Heart right ventricle (tissue), 16 donors: ENCODE data around the gene FGG. TPM values are rescaled to one million over a fixed set of nuclear protein-coding genes. Genes with fewer than 3 reads are reported as not detected.

Experiments
- ATAC-seq, 8 donors: fragments of 200-7000 bp; cut with Tn5 transposase; one replicate each; pipeline ENCODE4 v1.9.1; 2020; ENCODE audit warnings: mild to moderate bottlenecking in 8 of 8, moderate library complexity in 8 of 8, moderate number of reproducible peaks in 1 of 8
- DNase-seq, 2 donors: peaks; one replicate each; pipeline ENCODE4 v3.0.0-alpha.2; 2020
- H3K27ac ChIP-seq, 10 donors: fragments of 200-600 bp; sonication (generic) in 2 of 10; one replicate each; pipeline versions ENCODE4 v1.5.0 to v1.8.0; 2020 to 2022; ENCODE audit warnings: mild to moderate bottlenecking in 3 of 10
- H3K27me3 ChIP-seq, 7 donors: fragments of 200-600 bp; one replicate each; pipeline ENCODE4 v1.8.0; 2021 to 2022; ENCODE audit warnings: mild to moderate bottlenecking in 2 of 7
- H3K36me3 ChIP-seq, 9 donors: fragments of 200-600 bp; sonication (generic) in 1 of 9; one replicate each; pipeline versions ENCODE4 v1.5.0 to v1.8.0; 2020 to 2022; ENCODE audit warnings: mild to moderate bottlenecking in 2 of 9
- H3K4me1 ChIP-seq, 9 donors: fragments of 200-600 bp; sonication (generic) in 1 of 9; one replicate each; pipeline versions ENCODE4 v1.5.0 to v1.8.0; 2020 to 2022; ENCODE audit warnings: mild to moderate bottlenecking in 4 of 9
- H3K4me3 ChIP-seq, 10 donors: fragments of 200-600 bp; sonication (generic) in 2 of 10; one replicate each; pipeline versions ENCODE4 v1.5.0 to v1.8.0; 2020 to 2022; ENCODE audit warnings: mild to moderate bottlenecking in 7 of 10, moderate library complexity in 2 of 10
- H3K9me3 ChIP-seq, 11 donors: fragments of 200-600 bp in 10 of 11; sonication (generic) in 2 of 11; one replicate each; pipeline versions ENCODE4 v1.5.0 to v1.8.0; 2013 to 2022; ENCODE audit warnings: mild to moderate bottlenecking in 2 of 11, control low read depth in 1 of 11, moderate library complexity in 1 of 11
- WGBS, 2 donors: extraction: QIAGEN DNeasy Blood & Tissue Kit; methylation state at CpG; one replicate each; pipeline ENCODE4 v1.1.7; 2013; ENCODE audit warnings: inconsistent platforms in 1 of 2; 5-methylcytosine and 5-hydroxymethylcytosine counted together
- intact Hi-C, 10 donors: fragments of 100-400 bp; cut with DNase I; formaldehyde crosslinking; loops; one replicate each; pipeline versions ENCODE4 v1.11.1 to v1.14.2; 2022
- polyA plus RNA-seq, 2 donors: library from polyadenylated mRNA; stranded (reverse); fragments of 200-250 nt; gene quantifications; one replicate each; pipeline ENCODE4 v1.2.3, GENCODE V29; 2013
- total RNA-seq, 10 donors: library from RNA; stranded (reverse); fragmentation: NEBNext Ultra II Directional in 3 of 10; extraction: Animal tissue kit (Norgen Biotek cat#: 25700) in 3 of 10; gene quantifications; one replicate each; pipeline versions ENCODE4 v1.2.1 to v1.2.4, GENCODE V29; 2021 to 2023
- TF ChIP-seq, protein P1 (sequence below), 9 donors: fragments of 200-600 bp; sonication (generic) in 2 of 9; IDR thresholded peaks; one replicate each; pipeline versions ENCODE4 v1.5.0 to v1.8.0; 2021 to 2022; ENCODE audit warnings: antibody characterized with exemption in 9 of 9, mild to moderate bottlenecking in 5 of 9, moderate library complexity in 1 of 9
- donor health status: Arrhythmogenic right ventricular cardiomyopathy.
- donor health status: ischemic (EF 13 %, LVEDD 7.1; RV severe dilation, severe dysfunction).
- donor health status: healthy with polysubstance abuse.
- donor health status: DM: no; HTN: yes; CAD: no.
- donor health status: DM: no; HTN: no; CAD: no.
- donor health status: ischemic (EF 25% LVEDD 6.9; RV normal size, moderate dysfunction).
- donor health status: ischemic (EF 25% LVEDD 5.7; RV mildly dilated, moderate dysfunction).
- donor health status: healthy.
- donor health status: DM: yes; HTN: yes; CAD: no.
- donor health status: Ischemic cardiomyopathy.
- donor health status: ischemic (EF 35%, LVEDD 5.7; RV mildly dilated, moderate dysfunction).
- donor health status: nonischemic (EF 11% LVEDD 7.7; RV severe dilation, severe dysfunction).
- donor health status: DM: yes; HTN: yes; CAD: no.
- donor health status: PGD.
- donor health status: ischemic (EF 29% LVEDD 5.4; RV normal size, mild dysfunction).
- donor health status: nonischemic (EF 23%, LVEDD 6.1; RV moderate dilation, normal function).

Gene FGG
- total and polyA plus RNA-seq, 12 donors = 0.71 TPM; not detected in 11

DNA sequence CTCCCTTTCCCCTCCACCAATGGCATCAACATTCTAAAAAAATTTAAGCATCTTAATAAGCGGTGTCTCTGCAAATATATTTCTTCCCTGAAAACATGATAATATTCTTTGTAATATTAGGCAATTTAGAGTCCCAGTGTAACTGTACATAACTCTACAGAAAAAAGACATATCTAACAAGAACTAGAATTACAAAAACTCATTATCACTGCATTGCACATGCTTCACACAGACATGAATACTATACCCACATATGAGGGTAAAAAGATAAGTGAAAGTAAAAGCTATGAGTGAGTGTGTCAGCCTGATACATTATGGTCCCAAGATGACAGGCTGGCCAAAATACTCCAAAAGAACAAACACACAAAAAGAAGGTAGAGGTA is 52.0 kb downstream of the FGG start:
- Histone ChIP-seq H3K27me3 (peaks cover 0 to 3% (median 0%) of the 10 kb centered on the region in 7 donors), H3K4me1 (no peaks in the 10 kb centered on the region), H3K9me3 (no peaks in the 10 kb centered on the region), H3K4me3 (no peak overlapping the region), H3K36me3 (no peaks in the 10 kb centered on the region), H3K27ac (no peak overlapping the region)
- intact Hi-C loops = no loop called here
- WGBS, 2 donors = 94 to 97% methylated on average over 1 of the region's 1 CpG
- no peak for ATAC-seq
- DNase-seq = no peak
- TF ChIP-seq, protein P1, sequence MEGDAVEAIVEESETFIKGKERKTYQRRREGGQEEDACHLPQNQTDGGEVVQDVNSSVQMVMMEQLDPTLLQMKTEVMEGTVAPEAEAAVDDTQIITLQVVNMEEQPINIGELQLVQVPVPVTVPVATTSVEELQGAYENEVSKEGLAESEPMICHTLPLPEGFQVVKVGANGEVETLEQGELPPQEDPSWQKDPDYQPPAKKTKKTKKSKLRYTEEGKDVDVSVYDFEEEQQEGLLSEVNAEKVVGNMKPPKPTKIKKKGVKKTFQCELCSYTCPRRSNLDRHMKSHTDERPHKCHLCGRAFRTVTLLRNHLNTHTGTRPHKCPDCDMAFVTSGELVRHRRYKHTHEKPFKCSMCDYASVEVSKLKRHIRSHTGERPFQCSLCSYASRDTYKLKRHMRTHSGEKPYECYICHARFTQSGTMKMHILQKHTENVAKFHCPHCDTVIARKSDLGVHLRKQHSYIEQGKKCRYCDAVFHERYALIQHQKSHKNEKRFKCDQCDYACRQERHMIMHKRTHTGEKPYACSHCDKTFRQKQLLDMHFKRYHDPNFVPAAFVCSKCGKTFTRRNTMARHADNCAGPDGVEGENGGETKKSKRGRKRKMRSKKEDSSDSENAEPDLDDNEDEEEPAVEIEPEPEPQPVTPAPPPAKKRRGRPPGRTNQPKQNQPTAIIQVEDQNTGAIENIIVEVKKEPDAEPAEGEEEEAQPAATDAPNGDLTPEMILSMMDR (IDR thresholded peaks at IDR 0.05) = no peak

DNA sequence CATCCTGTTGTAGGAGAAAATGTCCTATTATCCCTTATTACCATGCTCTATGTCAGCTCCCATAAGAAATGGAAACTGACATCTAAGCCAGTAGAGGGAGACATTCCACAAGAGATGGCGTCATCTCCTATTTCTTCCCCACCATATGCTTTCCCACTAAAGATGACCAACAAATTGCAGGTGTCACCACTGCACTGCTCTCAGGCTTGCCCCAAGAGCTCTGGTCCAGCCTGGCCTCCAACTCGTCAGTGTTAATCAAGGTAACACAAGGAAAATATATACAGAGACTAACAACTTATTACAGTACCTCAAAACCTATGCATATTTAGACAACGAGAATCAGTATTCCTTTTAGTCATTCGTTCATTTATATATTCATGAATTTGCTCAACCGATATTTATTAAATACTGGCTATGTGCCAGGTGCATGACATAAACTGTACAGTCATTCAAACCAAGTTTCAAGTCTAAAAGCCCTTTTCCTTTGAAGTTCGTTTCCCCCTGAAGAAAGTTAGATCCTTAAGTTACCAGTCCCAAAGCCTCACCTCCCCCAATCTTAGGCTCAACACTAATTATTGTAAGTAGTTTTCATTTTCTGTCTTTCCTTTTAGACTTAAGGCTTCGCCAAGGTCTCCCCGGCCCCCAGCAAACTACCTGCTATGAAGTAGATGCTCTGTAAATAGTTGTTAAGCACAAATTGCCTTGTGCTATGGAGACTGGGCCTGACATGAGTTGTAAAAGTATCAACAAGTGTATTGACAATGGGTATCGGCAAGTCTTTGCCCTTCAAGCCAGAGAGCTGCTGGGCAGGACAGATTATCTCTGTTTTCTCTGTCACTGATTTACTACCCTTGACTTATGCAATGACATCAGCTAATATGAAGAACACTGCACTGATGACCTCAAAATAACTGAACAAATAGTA is 52.7 kb downstream of the FGG start:
- intact Hi-C loops = loop anchor here in 8 of 10 donors (5.0 to 10.0 kb wide), 7 partner anchors 55 to 815 kb away; partner anchors contain the start of genes MAP9 (in 3 of the 8), RBM46 (in 2 of the 8) and FGG (in 1 of the 8)
- H3K4me3 ChIP-seq = no peak overlapping the region
- no peaks in the 10 kb centered on the region for H3K4me1 ChIP-seq
- no peak for DNase-seq
- peaks cover 0 to 3% (median 0%) of the 10 kb centered on the region in 7 donors for H3K27me3 ChIP-seq
- 72 to 73% methylated on average over 9 of the region's 9 CpGs for WGBS, 2 donors
- H3K36me3 ChIP-seq = no peaks in the 10 kb centered on the region
- no peak for ATAC-seq
- TF ChIP-seq, protein P1 (IDR thresholded peaks at IDR 0.05) = peak in 6 of 9 donors; percentile 9 to 49 (median 28)
- H3K27ac ChIP-seq = no peak overlapping the region
- no peaks in the 10 kb centered on the region for H3K9me3 ChIP-seq

DNA sequence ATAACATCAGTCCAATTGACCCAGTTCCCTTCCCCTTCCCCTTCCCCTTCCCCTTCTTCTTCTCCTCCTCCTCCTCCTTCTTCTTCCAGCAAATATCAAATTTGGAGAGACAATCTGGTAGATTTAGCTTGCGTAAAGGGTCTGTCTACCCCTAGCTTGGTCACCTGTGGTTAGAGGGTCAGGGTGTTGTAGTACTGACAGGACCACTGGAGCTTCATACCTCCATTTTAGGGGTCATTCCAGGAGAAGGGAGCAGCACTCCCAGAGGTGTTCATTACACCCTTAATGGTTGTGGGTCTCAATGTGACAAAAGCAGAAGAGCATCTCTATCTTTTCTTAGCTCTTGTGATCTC is 53.3 kb downstream of the FGG start:
- DNase-seq (no peak), ATAC-seq (no peak)
- Histone ChIP-seq H3K27ac (no peak overlapping the region), H3K27me3 (peaks cover 0 to 3% (median 0%) of the 10 kb centered on the region in 7 donors), H3K4me1 (no peaks in the 10 kb centered on the region), H3K9me3 (no peaks in the 10 kb centered on the region), H3K36me3 (no peaks in the 10 kb centered on the region), H3K4me3 (no peak overlapping the region)
- intact Hi-C loops = loop anchor here in 8 of 10 donors (5.0 to 10.0 kb wide), 7 partner anchors 56 to 816 kb away; partner anchors contain the start of genes MAP9 (in 3 of the 8), RBM46 (in 2 of the 8) and FGG (in 1 of the 8)
- WGBS, 2 donors = 91 to 100% methylated on average over 1 of the region's 1 CpG
- TF ChIP-seq, protein P1 (IDR thresholded peaks at IDR 0.05) = no peak

Other genes starting within 250 kb of the FGG start
- under 1 TPM in 4 of 10 donors, not detected in 6; 0.02 to 0.14 (median 0.04) TPM for gene DCHS2, start 120.9 kb downstream of the FGG start, total RNA-seq
- under 1 TPM in 1 of 2 donors, not detected in 1; under 0.01 TPM for gene DCHS2, start 120.9 kb downstream of the FGG start, polyA plus RNA-seq
- gene PLRG1, start 62.3 kb downstream of the FGG start, total RNA-seq = 10 to 100 TPM; 35.3 to 49.1 (median 41.7) TPM
- gene PLRG1, start 62.3 kb downstream of the FGG start, polyA plus RNA-seq = 10 to 100 TPM; 33.4 to 35.6 TPM
- 1 to 10 TPM in 1 of 10 donors, not detected in 9; 1.2 TPM for gene FGB, start 49.6 kb downstream of the FGG start, total RNA-seq
- gene FGB, start 49.6 kb downstream of the FGG start, polyA plus RNA-seq = not detected
- under 1 TPM in 1 of 10 donors, not detected in 9; 0.37 TPM for gene FGA, start 21.9 kb downstream of the FGG start, total RNA-seq
- under 1 TPM in 1 of 2 donors, not detected in 1; 0.01 TPM for gene FGA, start 21.9 kb downstream of the FGG start, polyA plus RNA-seq
- under 1 TPM in 2 of 10 donors, not detected in 8; 0.11 to 0.15 TPM for gene LRAT, start 131.3 kb upstream of the FGG start, total RNA-seq
- not detected for gene LRAT, start 131.3 kb upstream of the FGG start, polyA plus RNA-seq
- not detected for gene RBM46, start 168.6 kb upstream of the FGG start, total RNA-seq
- not detected for gene RBM46, start 168.6 kb upstream of the FGG start, polyA plus RNA-seq